Cardiac muscle cell (in vitro differentiated cells and primary cell): ENCODE results near the gene SLC22A1. TPM values are rescaled to one million over a fixed set of nuclear protein-coding genes. Genes with fewer than 3 reads are reported as not detected.

Source experiments
- DNase-seq, 2 donors: peaks; one replicate each; pipeline versions ENCODE4 v3.0.0 to v3.0.0-alpha.2; 2010 to 2017; ENCODE audit warnings: low read depth in 1 of 2, low spot score in 1 of 2
- H3K27ac ChIP-seq: fragments of 200-600 bp; sonication (generic); 2 replicates; pipeline ENCODE4 v1.5.1; 2016
- H3K27me3 ChIP-seq: fragments of 200-600 bp; sonication (generic); 2 replicates; pipeline ENCODE4 v1.6.0; 2016; ENCODE audit warnings: control low read depth
- H3K36me3 ChIP-seq: fragments of 200-600 bp; sonication (generic); 2 replicates; pipeline ENCODE4 v1.5.1; 2016; ENCODE audit warnings: control low read depth
- H3K4me1 ChIP-seq: fragments of 200-600 bp; sonication (generic); 2 replicates; pipeline ENCODE4 v1.8.1; 2017; ENCODE audit warnings: low read depth, mild to moderate bottlenecking, mixed run types
- H3K4me3 ChIP-seq: fragments of 200-600 bp; sonication (generic); 2 replicates; pipeline ENCODE4 v1.5.1; 2016; ENCODE audit warnings: mild to moderate bottlenecking
- H3K9me3 ChIP-seq: fragments of 200-600 bp; sonication (generic); 2 replicates; pipeline ENCODE4 v1.5.1; 2017; ENCODE audit warnings: low read depth, mild to moderate bottlenecking, control low read depth
- CTCF ChIP-seq: IDR thresholded peaks from 2 replicates; pipeline ENCODE4 v1.5.1; 2012; ENCODE audit warnings: low read depth, mild to moderate bottlenecking, low read length
- polyA plus RNA-seq: library from polyadenylated mRNA; unstranded; fragments of >200 nt; fragmentation: Nextera tagmentation; extraction: Ambion mirVana; gene quantifications from 2 replicates; pipeline ENCODE4 v1.2.1, GENCODE V29; 2016
- total RNA-seq: library from RNA; depleted of rRNA; stranded (reverse); fragments of >200 nt; gene quantifications from 2 replicates; pipeline ENCODE4 v1.2.3, GENCODE V29; 2016

The SLC22A1 gene
- total and polyA plus RNA-seq, 2 experiments from 2014 or later: 0.42 TPM; not detected in 1

GRCh38 chr6:160103825-160104100, 17.9 kb upstream of the SLC22A1 start:
- no peaks in the 10 kb centered on the region for H3K27me3 ChIP-seq
- H3K9me3 ChIP-seq: no peaks in the 10 kb centered on the region
- no peak for DNase-seq
- no peak for TF ChIP-seq CTCF
- H3K36me3 ChIP-seq: peaks cover 27% of the 10 kb centered on the region
- no peak overlapping the region for H3K27ac ChIP-seq
- H3K4me1 ChIP-seq: no peaks in the 10 kb centered on the region
- H3K4me3 ChIP-seq: no peak overlapping the region

GRCh38 chr6:160104821-160105517, 16.6 kb upstream of the SLC22A1 start:
- Histone ChIP-seq H3K27me3 (no peaks in the 10 kb centered on the region), H3K4me1 (no peaks in the 10 kb centered on the region), H3K27ac (no peak overlapping the region), H3K4me3 (no peak overlapping the region), H3K36me3 (peaks cover 23% of the 10 kb centered on the region), H3K9me3 (no peaks in the 10 kb centered on the region)
- DNase-seq: no peak
- TF ChIP-seq CTCF: no peak

- H3K27ac ChIP-seq: no peak overlapping the region
- H3K4me1 ChIP-seq: no peaks in the 10 kb centered on the region
- H3K9me3 ChIP-seq: no peaks in the 10 kb centered on the region
- no peak for DNase-seq
- no peaks in the 10 kb centered on the region for H3K27me3 ChIP-seq
- TF ChIP-seq CTCF: no peak
- peaks cover 18% of the 10 kb centered on the region for H3K36me3 ChIP-seq
- H3K4me3 ChIP-seq: no peak overlapping the region
Measured at GRCh38 chr6:160106010-160106409, 15.6 kb upstream of the SLC22A1 start.

GRCh38 chr6:160106701-160107100, 14.9 kb upstream of the SLC22A1 start:
- Histone ChIP-seq H3K4me3 (no peak overlapping the region), H3K27me3 (no peaks in the 10 kb centered on the region), H3K9me3 (no peaks in the 10 kb centered on the region), H3K36me3 (peaks cover 18% of the 10 kb centered on the region), H3K4me1 (no peaks in the 10 kb centered on the region), H3K27ac (no peak overlapping the region)
- DNase-seq: no peak
- TF ChIP-seq CTCF: no peak

- no peak overlapping the region for H3K4me3 ChIP-seq
- DNase-seq: no peak
- peaks cover 14% of the 10 kb centered on the region for H3K36me3 ChIP-seq
- no peaks in the 10 kb centered on the region for H3K4me1 ChIP-seq
- H3K27me3 ChIP-seq: no peaks in the 10 kb centered on the region
- no peak overlapping the region for H3K27ac ChIP-seq
- no peaks in the 10 kb centered on the region for H3K9me3 ChIP-seq
- no peak for TF ChIP-seq CTCF
Measured at GRCh38 chr6:160108077-160108476, 13.5 kb upstream of the SLC22A1 start.
